Fibroblast of lung (primary cell): ENCODE data around the gene GRID1. TPM values are rescaled to one million over a fixed set of nuclear protein-coding genes. Genes with fewer than 3 reads are reported as not detected.

Experiments
- DNase-seq, 2 donors: peaks; one replicate each; pipeline versions ENCODE4 v3.0.0 to v3.0.0-alpha.2; 2010; ENCODE audit warnings: low read depth in 2 of 2
- H2AFZ ChIP-seq: 2 replicates; pipeline ENCODE4 v1.5.1; 2012; ENCODE audit warnings: low read length, control low read depth, inconsistent platforms
- H3K27ac ChIP-seq: 2 replicates; pipeline ENCODE4 v1.5.1; 2011; ENCODE audit warnings: low read length, control low read depth; ENCODE audit not compliant: insufficient read depth
- H3K27me3 ChIP-seq: 2 replicates; pipeline ENCODE4 v1.5.1; 2011; ENCODE audit warnings: mild to moderate bottlenecking, low read length; ENCODE audit not compliant: control insufficient read depth, insufficient read depth
- H3K36me3 ChIP-seq: 2 replicates; pipeline ENCODE4 v1.5.1; 2011; ENCODE audit warnings: low read length; ENCODE audit not compliant: control insufficient read depth, insufficient read depth
- H3K4me1 ChIP-seq: 2 replicates; pipeline ENCODE4 v1.5.1; 2011; ENCODE audit warnings: low read length; ENCODE audit not compliant: control insufficient read depth, insufficient read depth; ENCODE audit errors: extremely low read depth
- H3K4me2 ChIP-seq: 2 replicates; pipeline ENCODE4 v1.5.1; 2011; ENCODE audit warnings: low read length, control low read depth; ENCODE audit not compliant: insufficient read depth; ENCODE audit errors: extremely low read depth
- H3K4me3 ChIP-seq, 4 experiments: fragments of 200-600 bp in 1 of 4; sonication (generic) in 1 of 4; replicated peaks in 1 of 4; 2 replicates each; pipeline ENCODE4 v1.5.1; 2011 to 2016; ENCODE audit warnings: low read length in 4 of 4, low read depth in 3 of 4, mild to moderate bottlenecking in 3 of 4, control low read depth in 2 of 4, inconsistent platforms in 1 of 4, mixed read lengths in 1 of 4; ENCODE audit not compliant: insufficient read depth in 1 of 4; ENCODE audit errors: control extremely low read depth in 1 of 4
- H3K79me2 ChIP-seq: 2 replicates; pipeline ENCODE4 v1.5.1; 2012; ENCODE audit warnings: mild to moderate bottlenecking, low read length, inconsistent platforms; ENCODE audit not compliant: control insufficient read depth, insufficient read depth
- H3K9ac ChIP-seq: 2 replicates; pipeline ENCODE4 v1.5.1; 2011; ENCODE audit warnings: mild to moderate bottlenecking, low read length, control low read depth; ENCODE audit not compliant: insufficient read depth
- H3K9me3 ChIP-seq: 2 replicates; pipeline ENCODE4 v1.5.1; 2012; ENCODE audit warnings: low read depth, low read length; ENCODE audit not compliant: control insufficient read depth, insufficient read depth
- H4K20me1 ChIP-seq: 2 replicates; pipeline ENCODE4 v1.5.1; 2011; ENCODE audit warnings: low read length; ENCODE audit not compliant: control insufficient read depth, insufficient read depth; ENCODE audit errors: extremely low read depth
- EZH2 ChIP-seq: IDR thresholded peaks from 2 replicates; pipeline ENCODE4 v1.5.1; 2012; ENCODE audit warnings: low read length, control low read depth, mild to moderate bottlenecking; ENCODE audit errors: missing control alignments
- polyA plus RNA-seq, 2 donors: library from polyadenylated mRNA; depleted of rRNA in 1 of 2; stranded (reverse) in 1 of 2; unstranded in 1 of 2; fragments of >200 nt; gene quantifications; 2 replicates each; pipeline ENCODE4 v1.2.1, GENCODE V29; 2011 to 2012; ENCODE audit warnings: missing spikeins in 1 of 2
- total RNA-seq: library from RNA; depleted of rRNA; stranded (reverse); fragments of >200 nt; gene quantifications from 2 replicates; pipeline ENCODE4 v1.2.1, GENCODE V29; 2014
- TF ChIP-seq, protein P1 (sequence below), 2 donors: IDR thresholded peaks in 1 of 2; conservative IDR thresholded peaks in 1 of 2; 1 replicate in 1 of 2; 2 replicates in 1 of 2; pipeline ENCODE4 v1.5.1; 2011 to 2012; ENCODE audit warnings: low read length in 2 of 2, control low read depth in 1 of 2, inconsistent platforms in 1 of 2, low read depth in 1 of 2, mild to moderate bottlenecking in 1 of 2

GRID1 gene
- total and polyA plus RNA-seq, 2 donors (not counting 1 experiment from before 2014, with no cell fraction given): 0.03 to 0.33 TPM

GRCh38 chr10:86198271-86198670, 168.3 kb downstream of the GRID1 start:
- TF ChIP-seq EZH2: no peak
- TF ChIP-seq, protein P1, sequence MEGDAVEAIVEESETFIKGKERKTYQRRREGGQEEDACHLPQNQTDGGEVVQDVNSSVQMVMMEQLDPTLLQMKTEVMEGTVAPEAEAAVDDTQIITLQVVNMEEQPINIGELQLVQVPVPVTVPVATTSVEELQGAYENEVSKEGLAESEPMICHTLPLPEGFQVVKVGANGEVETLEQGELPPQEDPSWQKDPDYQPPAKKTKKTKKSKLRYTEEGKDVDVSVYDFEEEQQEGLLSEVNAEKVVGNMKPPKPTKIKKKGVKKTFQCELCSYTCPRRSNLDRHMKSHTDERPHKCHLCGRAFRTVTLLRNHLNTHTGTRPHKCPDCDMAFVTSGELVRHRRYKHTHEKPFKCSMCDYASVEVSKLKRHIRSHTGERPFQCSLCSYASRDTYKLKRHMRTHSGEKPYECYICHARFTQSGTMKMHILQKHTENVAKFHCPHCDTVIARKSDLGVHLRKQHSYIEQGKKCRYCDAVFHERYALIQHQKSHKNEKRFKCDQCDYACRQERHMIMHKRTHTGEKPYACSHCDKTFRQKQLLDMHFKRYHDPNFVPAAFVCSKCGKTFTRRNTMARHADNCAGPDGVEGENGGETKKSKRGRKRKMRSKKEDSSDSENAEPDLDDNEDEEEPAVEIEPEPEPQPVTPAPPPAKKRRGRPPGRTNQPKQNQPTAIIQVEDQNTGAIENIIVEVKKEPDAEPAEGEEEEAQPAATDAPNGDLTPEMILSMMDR (conservative IDR thresholded peaks at IDR 0.05 in 1 of 2, IDR thresholded peaks at IDR 0.05 in 1 of 2; ENCODE audit: low read depth in 1 of 2, low read length in 2 of 2): no peak
- H3K9ac ChIP-seq: no peak overlapping the region
- no peaks in the 10 kb centered on the region for H3K4me1 ChIP-seq
- no peak overlapping the region for H2AFZ ChIP-seq
- H3K27me3 ChIP-seq: no peaks in the 10 kb centered on the region
- no peak overlapping the region for H3K4me2 ChIP-seq
- H3K9me3 ChIP-seq: no peaks in the 10 kb centered on the region
- H3K36me3 ChIP-seq: no peaks in the 10 kb centered on the region
- no peak overlapping the region for H3K27ac ChIP-seq
- H3K4me3 ChIP-seq: no peak overlapping the region
- H3K79me2 ChIP-seq: no peaks in the 10 kb centered on the region
- H4K20me1 ChIP-seq: no peaks in the 10 kb centered on the region
- DNase-seq: no peak

- no peak for TF ChIP-seq EZH2
- TF ChIP-seq, protein P1 (conservative IDR thresholded peaks at IDR 0.05 in 1 of 2, IDR thresholded peaks at IDR 0.05 in 1 of 2; ENCODE audit: low read depth in 1 of 2, low read length in 2 of 2): no peak
- Histone ChIP-seq H3K9me3 (no peaks in the 10 kb centered on the region), H4K20me1 (no peaks in the 10 kb centered on the region), H3K27ac (no peak overlapping the region), H3K4me1 (no peaks in the 10 kb centered on the region), H3K36me3 (no peaks in the 10 kb centered on the region), H3K4me2 (no peak overlapping the region), H3K79me2 (no peaks in the 10 kb centered on the region), H2AFZ (no peak overlapping the region), H3K27me3 (no peaks in the 10 kb centered on the region), H3K4me3 (no peak overlapping the region), H3K9ac (no peak overlapping the region)
- no peak for DNase-seq
Observed at GRCh38 chr10:86197166-86197790, 169.3 kb downstream of the GRID1 start.

- H3K4me2 ChIP-seq: no peak overlapping the region
- H3K79me2 ChIP-seq: no peaks in the 10 kb centered on the region
- H3K27me3 ChIP-seq: no peaks in the 10 kb centered on the region
- no peak for TF ChIP-seq EZH2
- TF ChIP-seq, protein P1 (conservative IDR thresholded peaks at IDR 0.05 in 1 of 2, IDR thresholded peaks at IDR 0.05 in 1 of 2; ENCODE audit: low read depth in 1 of 2, low read length in 2 of 2): no peak
- H3K4me1 ChIP-seq: no peaks in the 10 kb centered on the region
- no peak overlapping the region for H2AFZ ChIP-seq
- no peaks in the 10 kb centered on the region for H3K9me3 ChIP-seq
- no peak overlapping the region for H3K9ac ChIP-seq
- no peaks in the 10 kb centered on the region for H3K36me3 ChIP-seq
- no peak overlapping the region for H3K27ac ChIP-seq
- H4K20me1 ChIP-seq: no peaks in the 10 kb centered on the region
- no peak overlapping the region for H3K4me3 ChIP-seq
- no peak for DNase-seq
Observed at GRCh38 chr10:86195521-86196157, 171.0 kb downstream of the GRID1 start.
